Right ventricle myocardium superior (tissue), 1 donor: ENCODE results near the gene SYNPO2. TPM values are rescaled to one million over a fixed set of nuclear protein-coding genes. Genes with fewer than 3 reads are reported as not detected.
"Not testable (repeated sequence)": the region's sequence is repeated elsewhere in the genome, so short reads cannot be mapped to it uniquely, and the experiment has no call there.

ENCODE experiments used
- ATAC-seq: fragments of 200-7000 bp; cut with Tn5 transposase; one replicate; pipeline ENCODE4 v1.9.1; 2020; ENCODE audit warnings: mild to moderate bottlenecking; ENCODE audit not compliant: poor library complexity
- DNase-seq: peaks from one replicate; pipeline ENCODE4 v3.0.0-alpha.2; 2020
- intact Hi-C: fragments of 100-400 bp; cut with DNase I; formaldehyde crosslinking; loops from one replicate; pipeline ENCODE4 v1.11.2; 2022
- total RNA-seq: library from RNA; stranded (reverse); fragmentation: NEBNext Ultra II Directional; extraction: Animal tissue kit (Norgen Biotek cat#: 25700); gene quantifications from one replicate; pipeline ENCODE4 v1.2.1, GENCODE V29; 2021
- donor health status: DM: no; HTN: yes; CAD: no; lungs with severe emphysema.

The SYNPO2 gene
- total RNA-seq, 1 donor from 2014 or later: 196 TPM

DNA sequence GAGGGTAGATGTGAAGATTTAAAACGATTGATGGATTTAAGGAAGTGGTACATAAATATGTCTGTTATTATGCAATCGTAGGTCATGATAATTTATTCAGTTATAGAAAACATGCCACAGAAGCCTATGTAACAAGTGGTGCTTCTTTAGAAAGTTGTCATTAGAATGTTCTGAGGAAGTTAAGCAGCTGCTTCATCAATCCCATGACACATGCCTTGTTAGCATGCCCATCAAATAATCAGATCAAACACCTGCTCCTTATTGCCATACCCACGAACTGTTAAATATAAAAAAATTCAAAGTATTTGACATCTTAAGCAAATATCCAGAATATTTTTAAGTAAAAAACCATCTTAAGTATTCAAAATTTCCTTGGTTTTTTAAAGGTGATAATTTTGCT, 170.6 kb downstream of the SYNPO2 start:
- intact Hi-C loops: no loop called here
- no peak for ATAC-seq

GRCh38 chr4:119067125-119067524, 178.5 kb downstream of the SYNPO2 start:
- ATAC-seq, DNase-seq, intact Hi-C loops: not testable (repeated sequence)

More for the DNA sequence above, 170.6 kb downstream of the SYNPO2 start:
- no peak for DNase-seq

DNA sequence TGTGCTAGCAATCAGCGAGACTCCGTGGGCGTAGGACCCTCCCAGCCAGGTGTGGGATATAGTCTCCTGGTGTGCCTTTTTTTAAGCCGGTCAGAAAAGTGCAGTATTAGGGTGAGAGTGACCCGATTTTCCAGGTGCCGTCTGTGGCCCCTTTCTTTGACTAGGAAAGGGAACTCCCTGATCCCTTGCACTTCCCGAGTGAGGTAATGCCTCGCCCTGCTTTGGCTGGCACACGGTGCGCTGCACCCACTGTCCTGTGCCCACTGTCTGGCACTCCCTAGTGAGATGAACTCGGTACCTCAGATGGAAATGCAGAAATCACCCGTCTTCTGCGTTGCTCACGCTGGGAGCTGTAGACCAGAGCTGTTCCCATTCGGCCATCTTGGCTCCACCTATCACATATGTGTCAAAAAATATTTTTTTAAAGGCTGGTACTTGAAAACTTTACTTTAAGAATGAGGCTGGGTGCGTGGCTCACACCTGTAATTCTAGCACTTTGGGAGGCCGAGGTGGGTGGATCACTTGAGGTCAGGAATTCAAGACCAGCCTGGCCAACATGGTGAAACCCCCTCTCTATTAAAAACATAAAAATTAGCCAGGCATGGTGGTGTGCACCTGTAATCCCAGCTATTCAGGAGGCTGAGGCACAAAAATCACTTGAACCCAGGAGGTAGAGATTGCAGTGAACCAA, 179.2 kb downstream of the SYNPO2 start:
- intact Hi-C loops, ATAC-seq, DNase-seq: not testable (repeated sequence)

DNA sequence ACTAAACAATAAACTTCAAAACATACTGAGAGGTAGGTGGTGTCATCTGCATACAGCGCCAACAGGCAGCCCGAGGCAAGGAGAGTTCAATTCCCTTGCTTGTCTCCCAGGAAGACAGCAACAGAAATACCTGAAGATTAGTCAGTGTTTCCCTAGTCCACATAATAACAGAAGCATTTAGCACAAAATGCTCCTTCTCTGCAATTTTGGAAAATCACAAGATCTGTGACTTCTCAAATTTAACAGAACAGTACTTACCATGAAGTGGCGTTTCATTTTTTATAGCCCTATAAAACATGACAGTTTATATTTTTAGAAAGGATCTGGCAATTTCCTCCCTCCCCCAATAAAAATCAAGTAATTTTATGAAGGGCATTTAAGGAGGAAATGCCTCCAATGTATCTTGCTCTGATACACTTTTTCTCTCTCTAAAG, 179.9 kb downstream of the SYNPO2 start:
- DNase-seq (no peak), ATAC-seq (no peak)
- intact Hi-C loops: no loop called here

DNA sequence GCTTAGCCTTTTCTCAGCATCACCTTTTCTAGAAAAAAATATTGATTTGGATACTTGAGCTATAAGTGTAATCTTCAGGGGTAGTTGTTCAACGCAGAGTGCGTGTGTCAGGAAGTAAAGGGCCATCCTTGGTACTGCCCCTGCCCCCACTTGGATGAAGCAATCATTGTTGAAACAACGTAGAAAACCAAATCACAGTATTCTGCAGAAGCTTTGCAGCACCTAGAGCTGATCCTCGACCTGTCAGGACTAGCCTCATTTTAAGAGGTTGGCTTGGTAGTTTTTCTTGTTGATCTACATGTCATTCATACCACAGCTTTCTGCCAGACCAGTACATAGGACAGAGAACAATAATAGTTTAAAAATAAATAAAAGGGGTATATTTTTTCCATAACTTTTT, 181.6 kb downstream of the SYNPO2 start:
- no peak for DNase-seq
- no peak for ATAC-seq
- intact Hi-C loops: no loop called here

- intact Hi-C loops: no loop called here
- DNase-seq: no peak
- no peak for ATAC-seq
These were observed 192.3 kb downstream of the SYNPO2 start for GRCh38 chr4:119080721-119081541.

DNA sequence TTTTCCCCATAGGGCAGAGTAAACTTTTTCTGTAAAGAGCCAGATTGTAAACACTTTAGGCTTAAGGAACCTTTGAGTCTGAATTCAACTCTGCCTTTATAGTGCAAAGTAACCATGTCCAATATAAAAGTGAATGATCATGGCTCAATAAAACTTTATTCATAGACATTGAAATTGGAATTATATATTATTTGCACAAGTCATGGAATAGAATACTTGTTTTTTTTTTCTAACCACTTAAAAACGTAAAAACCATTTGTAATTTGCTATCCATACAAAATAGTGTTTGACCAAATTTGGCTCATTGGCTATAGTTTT, 192.8 kb downstream of the SYNPO2 start:
- DNase-seq: no peak
- no peak for ATAC-seq
- intact Hi-C loops: no loop called here

DNA sequence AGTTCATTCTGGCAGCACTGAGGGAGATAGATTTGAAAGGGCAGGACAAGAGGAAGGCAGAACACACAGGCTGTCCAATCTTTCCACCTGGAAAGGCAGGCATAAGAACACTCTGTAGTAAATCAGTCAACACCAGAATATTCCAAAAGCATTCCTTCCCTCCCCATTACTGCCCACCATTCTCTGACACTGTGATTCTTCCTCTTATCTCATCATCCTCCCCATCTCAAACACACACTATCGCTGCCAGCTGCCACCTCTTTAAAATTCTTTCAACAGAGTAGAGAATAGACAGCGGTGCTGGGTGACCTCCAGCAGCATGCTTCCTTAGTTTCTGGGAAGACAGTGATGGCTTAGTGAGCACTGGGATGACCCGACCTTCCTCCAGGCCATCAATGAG, 193.3 kb downstream of the SYNPO2 start:
- intact Hi-C loops: no loop called here
- peak; percentile 53 for DNase-seq
- ATAC-seq: peak; percentile 87

DNA sequence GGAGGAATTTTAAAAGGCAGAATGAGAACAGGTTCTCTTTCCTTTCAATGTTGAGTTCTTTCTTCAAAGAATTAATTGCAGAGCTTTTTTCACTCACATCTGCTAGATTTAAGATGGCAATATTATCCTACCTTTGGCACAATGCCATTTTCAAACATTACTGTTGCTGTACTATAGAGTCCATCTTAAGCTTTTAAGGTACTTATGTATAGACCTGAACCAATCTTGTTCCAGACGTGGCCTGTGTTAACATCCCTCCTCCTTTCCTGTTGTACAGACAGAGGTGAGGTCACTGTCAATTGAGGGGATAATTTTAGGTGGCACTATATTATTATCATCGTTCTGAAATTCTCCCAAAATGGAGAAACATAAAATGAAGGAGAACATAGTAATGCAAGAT, 194.0 kb downstream of the SYNPO2 start:
- DNase-seq (no peak), ATAC-seq (no peak)
- intact Hi-C loops: no loop called here

DNA sequence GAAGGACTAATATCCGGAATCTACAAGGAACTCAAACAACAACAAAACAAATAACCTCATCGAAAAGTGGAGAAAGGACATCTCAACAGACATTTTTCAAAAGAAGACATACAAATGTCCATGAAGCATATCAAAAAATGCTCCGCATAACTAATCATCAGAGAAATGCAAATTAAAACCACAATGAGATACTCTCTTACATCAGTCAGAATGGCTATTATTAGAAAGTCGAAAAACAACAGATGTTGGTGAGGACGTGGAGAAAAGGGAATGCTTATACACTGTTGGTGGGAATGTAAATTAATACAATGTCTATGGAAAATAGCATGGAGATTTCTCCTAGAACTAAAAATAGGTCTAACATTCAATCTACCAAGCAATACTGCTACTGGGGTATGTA, 195.9 kb downstream of the SYNPO2 start:
- ATAC-seq (no peak), DNase-seq (no peak)
- intact Hi-C loops: no loop called here

DNA sequence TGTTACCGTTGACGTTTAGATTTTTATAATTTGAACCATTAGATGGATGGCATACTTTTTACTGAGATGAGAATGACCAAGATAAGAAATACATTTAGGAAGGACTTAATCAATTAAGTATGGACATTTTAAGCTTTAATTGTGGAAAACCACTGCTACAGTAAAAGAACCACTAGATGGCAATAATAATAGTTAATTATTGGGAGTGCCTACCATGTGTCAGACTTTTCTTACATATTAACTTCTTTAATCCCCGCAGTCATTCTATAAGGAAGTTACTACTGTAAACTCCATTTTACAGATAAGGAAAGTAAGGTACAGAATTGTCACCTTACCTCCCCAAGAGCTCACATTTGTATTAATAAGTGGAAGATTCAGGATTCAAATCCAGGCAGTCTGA, 198.5 kb downstream of the SYNPO2 start:
- intact Hi-C loops: no loop called here
- ATAC-seq: no peak
- no peak for DNase-seq

DNA sequence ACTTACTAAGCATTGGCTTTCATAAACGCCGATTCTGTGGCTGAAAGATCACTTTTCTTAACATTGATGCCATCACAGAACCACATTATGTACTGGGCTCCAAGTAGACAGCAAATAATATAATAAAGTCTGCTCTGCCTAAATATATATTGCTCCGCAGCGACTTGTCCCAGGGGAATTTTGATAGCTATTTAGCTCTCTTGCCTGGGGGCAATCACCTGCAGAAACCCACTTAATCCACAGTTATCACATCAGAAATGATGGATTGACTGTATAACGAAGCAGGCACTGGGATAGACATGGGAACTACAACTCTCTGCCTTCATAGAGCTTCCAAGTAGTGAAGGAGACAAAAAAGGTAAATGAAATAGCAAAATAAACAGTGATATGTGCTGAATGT, 199.0 kb downstream of the SYNPO2 start:
- intact Hi-C loops: no loop called here
- ATAC-seq (no peak), DNase-seq (no peak)

DNA sequence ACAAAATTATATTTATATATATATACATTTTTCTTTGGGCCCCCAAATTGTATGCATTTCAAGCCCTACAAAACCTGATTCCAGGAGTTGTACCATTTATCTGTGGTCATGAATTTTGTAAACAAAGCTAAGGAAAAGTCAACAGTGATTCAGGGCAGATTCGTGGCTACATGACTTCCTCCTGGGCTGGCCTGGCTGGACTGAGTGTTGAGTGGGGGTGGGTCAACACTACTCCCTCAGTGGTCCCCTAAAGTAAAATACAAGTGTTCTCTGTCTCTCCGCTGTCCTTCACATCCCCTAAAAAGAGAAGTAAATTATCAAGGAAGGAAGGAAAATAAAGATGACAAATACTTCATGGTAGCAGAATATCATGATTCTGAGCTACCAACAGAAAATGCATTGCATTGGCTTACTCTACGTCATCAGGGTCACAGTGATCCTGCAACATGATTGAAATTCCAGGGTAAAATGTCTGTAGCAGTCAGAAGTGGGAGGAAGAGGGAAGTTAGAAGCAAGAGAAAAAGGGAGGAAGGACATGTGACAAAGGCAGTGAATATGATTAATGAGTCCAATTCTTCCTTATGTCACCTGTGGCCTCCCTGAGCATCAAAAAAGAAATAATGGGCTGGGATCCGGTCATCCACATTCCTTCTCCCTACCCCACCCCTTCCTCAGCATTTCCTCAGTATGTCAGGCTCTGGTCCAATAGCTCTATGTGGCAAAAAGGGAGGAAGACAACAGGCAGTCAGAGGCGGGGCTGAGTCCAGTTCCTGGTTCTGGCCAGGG, 204.6 kb downstream of the SYNPO2 start:
- DNase-seq (no peak), ATAC-seq (no peak)
- intact Hi-C loops: no loop called here

- intact Hi-C loops: no loop called here
- no peak for DNase-seq
- no peak for ATAC-seq
These were observed 208.7 kb downstream of the SYNPO2 start for GRCh38 chr4:119097282-119097900.

DNA sequence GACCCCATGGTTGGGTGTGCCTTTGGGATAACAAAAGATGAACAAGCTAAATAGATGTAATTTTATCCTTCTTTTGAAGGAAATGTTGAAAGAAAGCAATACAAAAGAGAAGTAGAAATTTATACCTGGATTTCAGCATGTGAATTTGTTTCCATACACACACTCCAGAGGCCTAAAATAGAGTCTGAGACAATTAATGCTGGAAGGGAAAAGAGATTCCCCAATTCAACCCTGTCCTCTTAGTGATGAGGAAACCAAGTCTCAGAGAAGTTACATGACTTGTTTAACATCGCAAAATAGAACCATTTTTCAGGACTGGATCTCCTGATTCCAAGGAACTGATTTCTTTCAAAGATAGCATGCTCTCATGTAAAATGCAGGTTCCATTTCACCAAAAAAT, 209.7 kb downstream of the SYNPO2 start:
- no peak for DNase-seq
- no peak for ATAC-seq
- intact Hi-C loops: no loop called here

DNA sequence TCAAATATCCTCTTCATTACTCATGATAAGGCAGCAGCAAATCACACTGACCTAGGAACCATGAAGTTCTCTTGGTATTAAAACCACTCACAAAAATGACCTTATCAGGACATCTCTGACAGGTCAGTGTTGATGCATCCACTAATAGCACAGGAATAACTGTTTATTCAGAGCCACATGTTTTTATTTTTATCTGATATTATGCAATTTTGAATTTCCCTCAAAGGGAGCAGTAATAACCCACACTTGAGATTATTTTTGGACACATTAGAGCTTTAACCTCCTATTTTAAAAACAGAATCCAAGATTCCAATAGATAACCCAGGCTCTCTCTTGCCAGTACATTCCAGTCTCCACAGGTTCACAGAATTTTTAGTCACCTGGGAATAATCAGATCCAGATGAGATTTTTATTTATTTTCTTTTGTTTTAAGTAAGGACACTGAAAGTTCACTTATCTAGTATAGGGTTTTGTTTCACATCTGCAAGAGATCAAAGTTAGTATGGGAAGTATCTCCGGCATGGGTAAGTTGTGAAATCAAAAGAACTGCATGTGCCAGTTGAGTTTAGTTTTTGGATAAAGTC, 210.7 kb downstream of the SYNPO2 start:
- intact Hi-C loops: no loop called here

GRCh38 chr4:119100655-119101054, 212.0 kb downstream of the SYNPO2 start:
- ATAC-seq (no peak), DNase-seq (no peak)
- intact Hi-C loops: no loop called here

More for the DNA sequence above, 210.7 kb downstream of the SYNPO2 start:
- ATAC-seq (peak; percentile 38), DNase-seq (no peak)

- ATAC-seq: peak; percentile 59
- peak; percentile 55 for DNase-seq
- intact Hi-C loops: no loop called here
These were observed 214.6 kb downstream of the SYNPO2 start for GRCh38 chr4:119103263-119103662.
